ENCODE measurements around the gene RASAL2.
"Not testable (repeated sequence)": the region's sequence is repeated elsewhere in the genome, so short reads cannot be mapped to it uniquely, and the experiment has no call there.

The RASAL2 gene

GRCh38 chr1:178188306-178188705 is 94.4 kb downstream of the RASAL2 start:
- Histone ChIP-seq H3K4me1 (ENCODE audit: control insufficient read depth in 1 of 2, insufficient read depth in 1 of 2, low read depth in 1 of 2, low read length in 1 of 2) (peaks cover 6 to 8% of the 10 kb centered on the region in 2 experiments), H3K4me3 (ENCODE audit: low read depth in 1 of 2, low read length in 1 of 2) (no peak overlapping the region), H3K27ac (no peak overlapping the region), H3K27me3 (no peaks in the 10 kb centered on the region), H3K9me3 (no peaks in the 10 kb centered on the region), H3K36me3 (no peaks in the 10 kb centered on the region)
- TF ChIP-seq CTCF (IDR thresholded peaks at IDR 0.05), result no peak

GRCh38 chr1:178189814-178190213 is 95.9 kb downstream of the RASAL2 start:
- TF ChIP-seq CTCF (IDR thresholded peaks at IDR 0.05), result no peak
- H3K27ac ChIP-seq, result no peak overlapping the region
- H3K27me3 ChIP-seq, result no peaks in the 10 kb centered on the region
- H3K36me3 ChIP-seq, result no peaks in the 10 kb centered on the region
- H3K4me3 ChIP-seq (ENCODE audit: low read depth in 1 of 2, low read length in 1 of 2), result no peak overlapping the region
- peaks cover 6 to 8% of the 10 kb centered on the region in 2 experiments for H3K4me1 ChIP-seq (ENCODE audit: control insufficient read depth in 1 of 2, insufficient read depth in 1 of 2, low read depth in 1 of 2, low read length in 1 of 2)
- H3K9me3 ChIP-seq, result no peaks in the 10 kb centered on the region

GRCh38 chr1:178190881-178191280 is 97.0 kb downstream of the RASAL2 start:
- Histone ChIP-seq H3K4me1 (ENCODE audit: control insufficient read depth in 1 of 2, insufficient read depth in 1 of 2, low read depth in 1 of 2, low read length in 1 of 2) (peaks cover 6 to 8% of the 10 kb centered on the region in 2 experiments), H3K36me3 (no peaks in the 10 kb centered on the region)

GRCh38 chr1:178192686-178193085 is 98.8 kb downstream of the RASAL2 start:
- no peaks in the 10 kb centered on the region for H3K27me3 ChIP-seq
- no peak overlapping the region for H3K27ac ChIP-seq
- no peak for TF ChIP-seq CTCF (IDR thresholded peaks at IDR 0.05)
- H3K36me3 ChIP-seq, result no peaks in the 10 kb centered on the region
- H3K9me3 ChIP-seq, result no peaks in the 10 kb centered on the region
- no peak overlapping the region for H3K4me3 ChIP-seq (ENCODE audit: low read depth in 1 of 2, low read length in 1 of 2)
- peaks cover 6 to 8% of the 10 kb centered on the region in 2 experiments for H3K4me1 ChIP-seq (ENCODE audit: control insufficient read depth in 1 of 2, insufficient read depth in 1 of 2, low read depth in 1 of 2, low read length in 1 of 2)

More at GRCh38 chr1:178190881-178191280, 97.0 kb downstream of the RASAL2 start:
- TF ChIP-seq CTCF (IDR thresholded peaks at IDR 0.05), result no peak
- no peaks in the 10 kb centered on the region for H3K27me3 ChIP-seq
- no peak overlapping the region for H3K4me3 ChIP-seq (ENCODE audit: low read depth in 1 of 2, low read length in 1 of 2)
- H3K9me3 ChIP-seq, result no peaks in the 10 kb centered on the region
- no peak overlapping the region for H3K27ac ChIP-seq

GRCh38 chr1:178196631-178197030 is 102.7 kb downstream of the RASAL2 start:
- no peak overlapping the region for H3K27ac ChIP-seq
- peaks cover 6 to 8% of the 10 kb centered on the region in 2 experiments for H3K4me1 ChIP-seq (ENCODE audit: control insufficient read depth in 1 of 2, insufficient read depth in 1 of 2, low read depth in 1 of 2, low read length in 1 of 2)
- no peak overlapping the region for H3K4me3 ChIP-seq (ENCODE audit: low read depth in 1 of 2, low read length in 1 of 2)
- no peaks in the 10 kb centered on the region for H3K36me3 ChIP-seq
- no peaks in the 10 kb centered on the region for H3K9me3 ChIP-seq
- H3K27me3 ChIP-seq, result no peaks in the 10 kb centered on the region
- no peak for TF ChIP-seq CTCF (IDR thresholded peaks at IDR 0.05)

- H3K36me3 ChIP-seq; H3K4me1 ChIP-seq (ENCODE audit: control insufficient read depth in 1 of 2, insufficient read depth in 1 of 2, low read depth in 1 of 2, low read length in 1 of 2); H3K4me3 ChIP-seq (ENCODE audit: low read depth in 1 of 2, low read length in 1 of 2); H3K27me3 ChIP-seq; H3K27ac ChIP-seq; H3K9me3 ChIP-seq: not testable (repeated sequence)
Observed at GRCh38 chr1:178202095-178202494, 108.2 kb downstream of the RASAL2 start.

- H3K27ac ChIP-seq; H3K36me3 ChIP-seq; H3K27me3 ChIP-seq; H3K4me3 ChIP-seq (ENCODE audit: low read depth in 1 of 2, low read length in 1 of 2); H3K4me1 ChIP-seq (ENCODE audit: control insufficient read depth in 1 of 2, insufficient read depth in 1 of 2, low read depth in 1 of 2, low read length in 1 of 2); H3K9me3 ChIP-seq: not testable (repeated sequence)
Observed at GRCh38 chr1:178202546-178202945, 108.6 kb downstream of the RASAL2 start.

- not testable (repeated sequence) for H3K9me3 ChIP-seq; H3K36me3 ChIP-seq; H3K27me3 ChIP-seq; H3K4me1 ChIP-seq (ENCODE audit: control insufficient read depth in 1 of 2, insufficient read depth in 1 of 2, low read depth in 1 of 2, low read length in 1 of 2); H3K4me3 ChIP-seq (ENCODE audit: low read depth in 1 of 2, low read length in 1 of 2); H3K27ac ChIP-seq
Observed at GRCh38 chr1:178208269-178208856, 114.5 kb downstream of the RASAL2 start.

Measured in neutrophil (primary cell).